ENCODE data around the gene CFAP97D2.

Gene CFAP97D2

GRCh38 chr13:114161644-114162532 is 17.2 kb upstream of the CFAP97D2 start:
- peaks cover 36% of the 10 kb centered on the region for H3K4me1 Mint-ChIP-seq
- peak overlapping the region; percentile 88 for H3K27ac Mint-ChIP-seq
- H3K36me3 Mint-ChIP-seq (ENCODE audit: low read depth) = no peaks in the 10 kb centered on the region
- no peaks in the 10 kb centered on the region for H3K9me3 Mint-ChIP-seq
- H3K27me3 Mint-ChIP-seq (ENCODE audit: low read depth, poor library complexity) = peaks cover 16% of the 10 kb centered on the region
- TF ChIP-seq CTCF (IDR thresholded peaks at IDR 0.05) = no peak
- peak overlapping the region; percentile 42 for H3K4me3 Mint-ChIP-seq
- no peak for DNase-seq

GRCh38 chr13:114162533-114162922 is 16.5 kb upstream of the CFAP97D2 start:
- H3K36me3 Mint-ChIP-seq (ENCODE audit: low read depth) = no peaks in the 10 kb centered on the region
- H3K27me3 Mint-ChIP-seq (ENCODE audit: low read depth, poor library complexity) = peaks cover 16% of the 10 kb centered on the region
- H3K4me1 Mint-ChIP-seq = peaks cover 36% of the 10 kb centered on the region
- H3K27ac Mint-ChIP-seq = peak overlapping the region; percentile 88
- no peaks in the 10 kb centered on the region for H3K9me3 Mint-ChIP-seq
- no peak for DNase-seq
- TF ChIP-seq CTCF (IDR thresholded peaks at IDR 0.05) = no peak
- peak overlapping the region; percentile 42 for H3K4me3 Mint-ChIP-seq

GRCh38 chr13:114164053-114164452 is 15.0 kb upstream of the CFAP97D2 start:
- Mint-ChIP-seq H3K36me3 (ENCODE audit: low read depth) (no peaks in the 10 kb centered on the region), H3K9me3 (no peaks in the 10 kb centered on the region), H3K4me3 (no peak overlapping the region), H3K27ac (no peak overlapping the region), H3K27me3 (ENCODE audit: low read depth, poor library complexity) (peaks cover 16% of the 10 kb centered on the region), H3K4me1 (peaks cover 36% of the 10 kb centered on the region)
- TF ChIP-seq CTCF (IDR thresholded peaks at IDR 0.05) = no peak
- DNase-seq = no peak

- H3K36me3 Mint-ChIP-seq (ENCODE audit: low read depth) = no peaks in the 10 kb centered on the region
- TF ChIP-seq CTCF (IDR thresholded peaks at IDR 0.05) = no peak
- H3K27ac Mint-ChIP-seq = no peak overlapping the region
- no peak for DNase-seq
- H3K9me3 Mint-ChIP-seq = no peaks in the 10 kb centered on the region
- peaks cover 12% of the 10 kb centered on the region for H3K27me3 Mint-ChIP-seq (ENCODE audit: low read depth, poor library complexity)
- H3K4me1 Mint-ChIP-seq = peaks cover 36% of the 10 kb centered on the region
- H3K4me3 Mint-ChIP-seq = no peak overlapping the region
These were observed 14.2 kb upstream of the CFAP97D2 start for GRCh38 chr13:114164681-114165429.

GRCh38 chr13:114166381-114167131 is 12.5 kb upstream of the CFAP97D2 start:
- H3K4me3 Mint-ChIP-seq = no peak overlapping the region
- H3K27me3 Mint-ChIP-seq (ENCODE audit: low read depth, poor library complexity) = peaks cover 5% of the 10 kb centered on the region
- H3K4me1 Mint-ChIP-seq = peaks cover 34% of the 10 kb centered on the region
- TF ChIP-seq CTCF (IDR thresholded peaks at IDR 0.05) = no peak
- no peak overlapping the region for H3K27ac Mint-ChIP-seq
- DNase-seq = no peak
- H3K36me3 Mint-ChIP-seq (ENCODE audit: low read depth) = no peaks in the 10 kb centered on the region
- peaks cover under 1% of the 10 kb centered on the region for H3K9me3 Mint-ChIP-seq

Measured in nephron progenitor cell (in vitro differentiated cells).